GM19324 (cell line): Measurements from ENCODE around the gene RAET1L.
"Not testable (repeated sequence)": the region's sequence is repeated elsewhere in the genome, so short reads cannot be mapped to it uniquely, and the experiment has no call there.

ENCODE experiments used
- ATAC-seq: cut with Tn5 transposase; IDR thresholded peaks from one replicate; pipeline ENCODE4 v1.9.1; 2021; ENCODE audit warnings: mild to moderate bottlenecking, moderate library complexity; ENCODE audit not compliant: unreplicated experiment, low FRiP score

Gene RAET1L

DNA sequence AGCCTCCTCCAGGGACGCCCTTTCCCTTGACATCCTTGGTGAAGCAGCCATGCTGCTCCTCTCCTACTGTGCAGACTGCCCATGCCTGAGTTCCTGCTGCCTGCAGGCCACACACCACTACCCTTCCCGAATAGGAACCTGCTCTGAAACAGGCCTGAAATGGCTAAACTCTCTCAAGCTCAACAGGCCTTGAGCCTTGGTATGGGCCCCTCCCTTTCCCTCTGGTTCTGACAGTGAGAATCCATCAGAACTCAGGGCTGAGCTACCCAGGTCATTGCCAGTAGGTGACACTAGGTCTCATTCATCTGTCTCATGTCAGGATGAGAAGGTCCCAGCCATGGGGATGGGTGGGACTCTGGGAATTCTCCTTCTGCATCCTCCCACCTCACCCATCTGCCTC is 25.7 kb downstream of the RAET1L start:
- ATAC-seq: no peak

DNA sequence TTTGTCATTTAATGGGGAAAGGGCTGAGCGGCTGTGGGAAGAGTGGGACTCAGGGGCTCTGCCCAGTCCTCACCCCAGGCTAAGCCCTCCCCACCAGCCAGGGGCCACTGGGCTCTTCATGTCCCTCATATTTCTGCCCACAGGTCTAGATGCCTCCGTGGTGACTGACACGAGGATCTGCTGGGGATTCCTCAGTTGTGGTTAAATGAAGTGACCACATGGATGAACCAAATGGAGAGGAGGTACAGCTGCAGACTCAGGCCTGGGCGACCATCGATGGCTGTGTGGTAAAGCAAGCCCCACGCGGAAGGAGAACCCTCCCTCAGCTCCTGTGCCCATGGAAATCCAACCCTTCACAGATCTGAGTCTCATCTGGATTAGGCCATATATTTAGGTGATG is 29.4 kb downstream of the RAET1L start:
- no peak for ATAC-seq

DNA sequence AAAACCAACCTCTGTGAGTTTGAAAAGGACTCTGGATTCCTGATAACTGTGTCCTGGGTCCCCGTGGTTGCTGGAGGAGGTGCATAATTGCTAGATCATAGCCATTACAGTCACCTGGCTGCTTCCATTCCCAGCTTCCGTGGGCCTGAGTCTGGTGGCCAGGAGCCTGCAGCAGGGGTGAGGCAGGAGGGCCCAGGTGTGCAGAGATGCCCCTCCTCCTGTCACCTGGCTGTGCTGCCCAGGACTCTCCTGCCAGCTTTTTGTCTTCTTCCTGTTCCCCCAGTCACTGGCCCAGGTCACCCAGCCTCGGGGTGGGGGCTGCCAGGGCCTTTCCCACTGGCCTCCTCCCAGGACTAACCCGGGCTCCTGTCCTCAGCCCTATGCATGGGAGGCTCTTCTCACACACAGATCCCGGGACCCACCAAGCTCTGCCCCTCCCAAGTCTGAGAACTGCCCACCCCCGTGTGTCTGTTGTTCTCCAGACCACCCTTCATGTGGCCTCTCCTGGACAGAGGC is 30.0 kb downstream of the RAET1L start:
- no peak for ATAC-seq

DNA sequence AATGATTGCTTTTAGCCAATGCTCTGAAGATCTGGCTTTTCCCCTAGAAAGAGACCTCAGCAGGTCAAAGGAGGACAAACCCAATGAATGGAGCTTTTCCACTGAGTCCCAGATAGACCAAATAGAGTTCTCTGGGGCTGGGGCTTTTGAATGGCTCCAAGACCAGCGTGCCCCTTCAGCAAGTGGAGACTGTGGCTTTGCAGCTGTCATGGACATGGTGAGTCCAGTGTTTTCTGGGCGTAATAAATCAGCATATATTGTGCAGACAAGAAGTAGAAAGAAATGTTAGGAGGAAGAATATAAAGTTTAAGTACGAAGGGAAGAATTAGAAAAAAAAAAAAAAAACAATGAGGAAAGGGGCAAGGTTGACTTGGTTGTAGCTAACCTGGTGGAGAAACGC is 33.5 kb downstream of the RAET1L start:
- no peak for ATAC-seq

DNA sequence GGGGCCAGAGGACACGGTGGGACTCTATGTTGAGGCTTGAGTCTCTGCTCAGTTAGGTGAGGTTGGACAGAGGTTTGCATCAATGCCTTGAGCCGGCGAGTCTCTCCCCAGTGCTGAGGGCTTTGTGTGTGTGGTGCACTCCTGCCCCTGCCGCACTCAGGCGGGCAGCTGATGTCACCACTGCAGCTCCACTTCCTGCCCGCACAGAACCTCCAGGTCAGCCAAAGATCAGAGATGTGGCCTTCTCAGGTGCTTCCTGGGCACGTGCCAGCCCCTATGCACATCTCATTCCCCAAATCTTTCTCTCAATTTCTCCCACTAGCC is 33.9 kb downstream of the RAET1L start:
- not testable (repeated sequence) for ATAC-seq

DNA sequence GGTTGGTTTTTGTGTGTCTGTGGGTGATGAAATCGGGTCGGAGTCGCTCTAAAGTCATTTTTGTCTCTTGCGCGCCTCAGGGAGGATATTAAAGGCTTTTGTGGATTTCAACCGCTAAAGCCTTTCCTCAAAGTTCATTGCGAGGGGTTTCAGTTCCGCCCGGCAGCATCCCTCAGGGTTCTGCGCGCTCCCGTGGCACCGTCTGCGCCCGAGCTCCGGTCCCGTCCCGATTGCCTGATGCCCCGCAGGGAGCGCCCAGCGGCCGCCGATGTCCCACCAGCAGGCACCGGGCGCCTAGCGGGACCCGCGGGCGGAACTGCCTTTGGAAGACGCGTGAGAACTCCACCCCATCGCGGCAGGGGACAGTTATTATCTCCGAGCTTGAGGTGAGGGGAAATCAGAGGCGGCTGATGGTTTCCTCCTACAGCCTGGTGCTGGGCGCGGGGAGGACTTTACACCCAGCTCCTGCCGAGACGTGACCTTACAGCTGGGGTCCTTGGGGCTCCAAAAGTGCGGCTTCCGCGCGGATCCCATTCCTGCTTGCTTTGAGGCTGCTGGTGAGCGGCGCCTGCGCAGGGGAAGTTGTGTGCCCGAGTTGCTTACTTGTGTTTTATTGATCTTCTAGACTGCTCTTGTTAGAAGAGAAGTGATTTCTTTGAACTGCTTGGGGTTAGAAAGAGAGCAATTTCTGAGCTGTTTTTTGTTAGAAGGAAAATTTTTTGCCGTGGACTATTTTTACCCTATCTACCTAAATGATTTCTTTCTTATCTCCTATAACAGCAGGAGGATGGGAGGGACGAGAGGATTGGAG is 34.5 kb downstream of the RAET1L start:
- no peak for ATAC-seq

- ATAC-seq: no peak
Measured at GRCh38 chr6:149990212-149990660, 35.1 kb downstream of the RAET1L start.

- no peak for ATAC-seq
Measured at GRCh38 chr6:149988550-149989346, 36.6 kb downstream of the RAET1L start.

- ATAC-seq: no peak
Measured at GRCh38 chr6:149987602-149988107, 37.7 kb downstream of the RAET1L start.

GRCh38 chr6:149985481-149985937 is 39.8 kb downstream of the RAET1L start:
- no peak for ATAC-seq

GRCh38 chr6:149984773-149985172 is 40.6 kb downstream of the RAET1L start:
- no peak for ATAC-seq

DNA sequence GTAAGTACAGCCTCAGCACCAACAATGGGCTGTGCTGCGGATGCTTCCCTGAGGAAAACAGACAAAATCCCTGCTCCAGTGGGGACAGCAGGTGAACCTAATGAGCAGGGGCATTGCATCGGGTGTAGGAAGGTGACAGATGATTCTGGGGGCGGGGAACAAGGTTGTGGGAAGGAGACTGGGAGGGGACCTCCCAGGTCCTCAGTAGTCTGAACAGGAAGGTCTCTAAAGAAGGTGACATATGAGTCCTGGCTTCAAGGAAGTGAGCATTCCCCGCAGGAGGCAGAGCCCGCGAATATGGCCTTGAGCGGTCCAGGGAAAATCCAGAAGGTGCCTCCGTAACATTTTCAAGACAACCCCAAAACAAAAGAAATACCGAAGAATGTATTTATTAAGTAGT is 42.2 kb downstream of the RAET1L start:
- no peak for ATAC-seq

DNA sequence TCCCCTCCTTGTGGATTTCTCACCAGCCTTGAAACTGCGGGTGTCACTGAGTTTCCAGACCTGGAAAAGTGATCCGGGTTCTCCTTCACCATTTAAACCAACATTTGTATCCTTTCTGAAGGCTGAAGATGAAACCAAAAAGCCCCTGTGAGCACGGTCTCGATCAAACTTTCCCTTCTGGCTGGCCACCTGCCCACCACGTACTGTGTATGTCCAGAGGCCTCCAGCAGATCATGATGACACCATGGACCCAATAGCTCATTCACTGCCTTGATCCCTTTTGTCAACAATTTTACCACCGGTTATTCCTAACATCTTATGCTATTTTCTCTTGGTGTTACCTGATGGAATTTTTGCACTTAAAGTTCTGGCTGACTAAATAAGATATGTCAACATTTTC is 46.0 kb downstream of the RAET1L start:
- ATAC-seq: no peak

DNA sequence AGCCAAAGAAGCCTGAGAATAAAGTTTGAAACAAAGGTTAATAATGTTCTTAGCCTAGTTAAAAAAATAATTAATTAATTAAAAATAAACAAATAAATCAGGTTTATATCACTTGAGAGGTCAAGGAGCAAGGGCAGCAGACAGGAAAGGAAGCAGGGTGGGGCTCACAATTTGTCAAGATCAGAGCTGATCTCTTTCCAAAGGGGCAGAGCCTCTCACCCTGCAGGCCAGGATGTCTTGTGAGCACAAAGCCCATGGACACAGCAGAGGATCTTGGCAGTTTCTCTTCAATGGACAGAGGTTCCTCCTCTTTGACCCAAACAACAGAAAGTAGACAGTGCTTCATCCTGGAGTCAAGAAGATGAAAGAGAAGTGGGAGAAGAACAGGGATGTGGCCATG is 46.7 kb downstream of the RAET1L start:
- ATAC-seq: no peak

GRCh38 chr6:149977221-149977620 is 48.1 kb downstream of the RAET1L start:
- no peak for ATAC-seq

DNA sequence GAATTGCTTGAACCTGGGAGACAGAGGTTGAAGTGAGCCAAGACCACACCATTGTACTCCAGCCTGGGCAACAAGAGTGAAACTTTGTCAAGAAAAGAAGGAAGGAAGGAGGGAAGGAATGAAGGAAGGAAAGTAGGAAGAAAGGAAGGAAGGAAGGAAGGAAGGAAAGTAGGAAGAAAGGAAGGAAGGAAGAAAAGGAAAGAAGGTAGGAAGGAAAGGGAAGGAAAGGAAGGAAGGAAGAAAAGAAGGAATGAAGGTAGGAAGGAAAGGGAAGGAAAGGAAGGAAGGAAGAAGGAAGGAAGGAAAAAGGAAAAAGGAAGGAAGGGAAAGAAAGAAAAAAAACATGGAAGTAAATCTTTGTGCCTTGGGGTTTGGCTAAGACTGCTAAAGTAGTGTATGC is 49.9 kb downstream of the RAET1L start:
- ATAC-seq: no peak

- ATAC-seq: no peak
Measured at GRCh38 chr6:149974825-149975224, 50.5 kb downstream of the RAET1L start.

DNA sequence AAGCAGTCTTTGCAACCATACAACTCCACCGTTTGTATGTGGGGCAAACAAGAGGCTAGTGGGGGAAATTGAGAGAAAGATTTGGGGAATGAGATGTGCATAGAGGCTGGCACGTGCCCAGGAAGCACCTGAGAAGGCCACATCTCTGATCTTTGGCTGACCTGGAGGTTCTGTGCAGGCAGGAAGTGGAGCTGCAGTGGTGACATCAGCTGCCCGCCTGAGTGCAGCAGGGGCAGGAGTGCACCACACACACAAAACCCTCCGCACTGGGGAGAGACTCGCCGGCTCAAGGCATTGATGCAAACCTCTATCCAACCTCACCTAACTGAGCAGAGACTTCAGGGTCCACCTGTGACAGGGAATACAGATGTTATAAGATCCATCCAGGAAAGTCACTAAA is 50.9 kb downstream of the RAET1L start:
- ATAC-seq: not testable (repeated sequence)

DNA sequence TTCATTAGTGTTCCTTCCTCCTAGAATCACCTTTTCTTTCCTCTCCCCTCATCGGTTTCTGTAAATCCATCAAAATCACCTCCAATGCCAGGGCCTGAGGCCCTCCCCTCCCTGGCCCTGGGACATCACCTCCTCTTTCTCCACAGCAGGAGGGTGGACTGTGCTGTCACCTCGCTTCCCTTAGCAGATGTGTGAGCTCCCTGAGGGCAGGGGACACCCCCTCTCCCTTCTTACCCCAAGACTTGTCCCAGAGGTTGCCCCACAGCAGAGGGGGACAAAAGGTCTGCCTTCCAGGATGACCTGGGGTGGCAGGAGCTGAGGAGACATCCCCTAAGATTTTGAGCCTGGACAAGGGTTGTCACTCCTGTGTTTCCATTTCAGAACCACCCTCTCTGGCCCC is 55.7 kb downstream of the RAET1L start:
- no peak for ATAC-seq

GRCh38 chr6:149968909-149969308 is 56.4 kb downstream of the RAET1L start:
- not testable (repeated sequence) for ATAC-seq
